GM12878 (cell line): ENCODE results near the gene RCAN1. TPM values are rescaled to one million over a fixed set of nuclear protein-coding genes. Genes with fewer than 3 reads are reported as not detected.

ENCODE experiments used
- ATF7 ChIP-seq: fragments of 450-650 bp; IDR thresholded peaks from 2 replicates; pipeline ENCODE4 v1.6.1; 2016; ENCODE audit warnings: low read depth, mild to moderate bottlenecking
- BCL11A ChIP-seq: IDR thresholded peaks from 2 replicates; pipeline ENCODE4 v1.6.1; 2011; ENCODE audit warnings: low read depth, low read length
- BHLHE40 ChIP-seq, 2 experiments: fragments of 450-650 bp in 1 of 2; IDR thresholded peaks; 2 replicates each; pipeline ENCODE4 v1.6.1; 2011 to 2017; ENCODE audit warnings: low read depth in 2 of 2, borderline replicate concordance in 1 of 2, improper control_type of control experiment in 1 of 2, low read length in 1 of 2, mild to moderate bottlenecking in 1 of 2
- BRCA1 ChIP-seq: IDR thresholded peaks from 2 replicates; pipeline ENCODE4 v1.6.1; 2011; ENCODE audit warnings: low read depth, low read length, improper control_type of control experiment
- CREB1 ChIP-seq: IDR thresholded peaks from 2 replicates; pipeline ENCODE4 v1.6.1; 2012; ENCODE audit warnings: low read depth, mild to moderate bottlenecking, inconsistent platforms
- CREM ChIP-seq: IDR thresholded peaks from 2 replicates; pipeline ENCODE4 v1.6.1; 2014; ENCODE audit warnings: antibody characterized with exemption, low read depth
- EED ChIP-seq: sonication (generic); IDR thresholded peaks from 2 replicates; pipeline ENCODE4 v1.6.1; 2016; ENCODE audit warnings: antibody characterized with exemption, low read depth
- EP300 ChIP-seq, 2 experiments: fragments of 150-350 bp in 1 of 2; IDR thresholded peaks; 2 replicates each; pipeline ENCODE4 v1.6.1; 2011 to 2012; ENCODE audit warnings: low read depth in 2 of 2, low read length in 2 of 2, borderline replicate concordance in 1 of 2, improper control_type of control experiment in 1 of 2, inconsistent platforms in 1 of 2; ENCODE audit not compliant: control insufficient read depth in 1 of 2
- GABPA ChIP-seq: IDR thresholded peaks from 2 replicates; pipeline ENCODE4 v1.6.1; 2014; ENCODE audit warnings: antibody characterized with exemption, low read depth, mild to moderate bottlenecking, inconsistent platforms
- IKZF2 ChIP-seq, 2 experiments: fragments of 450-650 bp; IDR thresholded peaks; 2 replicates each; pipeline ENCODE4 v1.6.1; 2017; ENCODE audit warnings: mild to moderate bottlenecking in 2 of 2, moderate library complexity in 2 of 2
- IRF4 ChIP-seq: IDR thresholded peaks from 2 replicates; pipeline ENCODE4 v1.6.1; 2011; ENCODE audit warnings: low read depth, low read length
- JUNB ChIP-seq: IDR thresholded peaks from 2 replicates; pipeline ENCODE4 v1.6.1; 2016; ENCODE audit warnings: antibody characterized with exemption, mild to moderate bottlenecking
- MEF2A ChIP-seq: IDR thresholded peaks from 2 replicates; pipeline ENCODE4 v1.6.1; 2011; ENCODE audit warnings: low read depth, mild to moderate bottlenecking, low read length, moderate library complexity; ENCODE audit not compliant: insufficient read depth
- MYC ChIP-seq: IDR thresholded peaks from 2 replicates; pipeline ENCODE4 v1.6.1; 2011; ENCODE audit warnings: mild to moderate bottlenecking, low read length, moderate library complexity, inconsistent platforms; ENCODE audit not compliant: insufficient read depth, insufficient replicate concordance, insufficient read length, severe bottlenecking
- NBN ChIP-seq: fragments of 450-650 bp; IDR thresholded peaks from 2 replicates; pipeline ENCODE4 v1.6.1; 2016
- NFIC ChIP-seq: IDR thresholded peaks from 2 replicates; pipeline ENCODE4 v1.6.1; 2012; ENCODE audit warnings: low read depth, mild to moderate bottlenecking, inconsistent platforms, low read length, moderate library complexity
- NFYA ChIP-seq: IDR thresholded peaks from 2 replicates; pipeline ENCODE4 v1.6.1; 2011; ENCODE audit warnings: low read depth, mild to moderate bottlenecking, low read length, improper control_type of control experiment, borderline replicate concordance
- NR2C1 ChIP-seq: fragments of 450-650 bp; IDR thresholded peaks from 2 replicates; pipeline ENCODE4 v1.6.1; 2017; ENCODE audit warnings: antibody characterized with exemption, mild to moderate bottlenecking, moderate library complexity
- NR2C2 ChIP-seq: IDR thresholded peaks from 2 replicates; pipeline ENCODE4 v1.6.1; 2011; ENCODE audit warnings: borderline replicate concordance, low read depth; ENCODE audit not compliant: control insufficient read depth, insufficient read length
- NR2F1 ChIP-seq: fragments of 450-650 bp; conservative IDR thresholded peaks from 2 replicates; pipeline ENCODE4 v1.6.1; 2017; ENCODE audit warnings: mild to moderate bottlenecking
- PKNOX1 ChIP-seq: fragments of 450-650 bp; IDR thresholded peaks from 2 replicates; pipeline ENCODE4 v1.6.1; 2016; ENCODE audit warnings: mild to moderate bottlenecking
- RBBP5 ChIP-seq: fragments of 200-600 bp; sonication (generic); conservative IDR thresholded peaks from 2 replicates; pipeline ENCODE4 v1.6.1; 2016
- RUNX3 ChIP-seq: IDR thresholded peaks from 2 replicates; pipeline ENCODE4 v1.6.1; 2012; ENCODE audit warnings: low read length, inconsistent platforms
- SKIL ChIP-seq: fragments of 450-650 bp; IDR thresholded peaks from 2 replicates; pipeline ENCODE4 v1.6.1; 2017; ENCODE audit warnings: mild to moderate bottlenecking, low read depth, inconsistent platforms; ENCODE audit not compliant: poor library complexity, severe bottlenecking
- SREBF1 ChIP-seq: IDR thresholded peaks from 2 replicates; pipeline ENCODE4 v1.6.1; 2012; ENCODE audit warnings: mild to moderate bottlenecking, low read length
- ZBED1 ChIP-seq: IDR thresholded peaks from 2 replicates; pipeline ENCODE4 v1.6.1; 2016; ENCODE audit warnings: borderline replicate concordance
- ZNF24 ChIP-seq: fragments of 450-650 bp; IDR thresholded peaks from 2 replicates; pipeline ENCODE4 v1.6.1; 2017; ENCODE audit warnings: antibody characterized with exemption, mild to moderate bottlenecking
- polyA plus RNA-seq, 11 experiments: library from polyadenylated mRNA; depleted of rRNA in 4 of 11; unstranded in 6 of 11; stranded (reverse) in 5 of 11; fragments of >200 nt; fragmentation: Nextera tagmentation in 4 of 11; fragmentation: Illumina TruSeq in 1 of 11; extraction: Ambion mirVana in 4 of 11; extraction: Trizol in 1 of 11; gene quantifications; 1 replicate in 1 of 11; 2 replicates in 10 of 11; pipeline versions ENCODE4 v1.2.1 to v1.2.3, GENCODE V29; 2011 to 2016; ENCODE audit warnings: inconsistent platforms in 2 of 11, missing spikeins in 2 of 11, low read depth in 1 of 11
- total RNA-seq, 4 experiments: library from RNA; depleted of rRNA in 3 of 4; stranded (reverse); fragments of >200 nt in 3 of 4; fragmentation: Illumina TruSeq in 1 of 4; extraction: Trizol in 1 of 4; gene quantifications; 2 replicates each; pipeline versions ENCODE4 v1.2.1 to v1.2.3, GENCODE V29; 2013 to 2021
- TF ChIP-seq, protein P1 (sequence below): fragments of 450-650 bp; IDR thresholded peaks from 2 replicates; pipeline ENCODE4 v1.6.1; 2017; ENCODE audit warnings: borderline replicate concordance

Gene RCAN1
- total and polyA plus RNA-seq, 10 of the 15 experiments (the other 5 are each of a cell fraction or from before 2014, with no cell fraction given): 2.8 to 12.9 (median 10.5) TPM

GRCh38 chr21:34583926-34584563, 30.9 kb downstream of the RCAN1 start (continued):
- TF ChIP-seq ZBED1: peak; percentile 79; the same call in 1 of the 2 replicates
- TF ChIP-seq SREBF1: no peak
- no peak for TF ChIP-seq BRCA1
- TF ChIP-seq RBBP5: no peak
- no peak for TF ChIP-seq NR2C1
- TF ChIP-seq PKNOX1: no peak
- peak; percentile 98 for TF ChIP-seq NFIC
- TF ChIP-seq, protein P1, sequence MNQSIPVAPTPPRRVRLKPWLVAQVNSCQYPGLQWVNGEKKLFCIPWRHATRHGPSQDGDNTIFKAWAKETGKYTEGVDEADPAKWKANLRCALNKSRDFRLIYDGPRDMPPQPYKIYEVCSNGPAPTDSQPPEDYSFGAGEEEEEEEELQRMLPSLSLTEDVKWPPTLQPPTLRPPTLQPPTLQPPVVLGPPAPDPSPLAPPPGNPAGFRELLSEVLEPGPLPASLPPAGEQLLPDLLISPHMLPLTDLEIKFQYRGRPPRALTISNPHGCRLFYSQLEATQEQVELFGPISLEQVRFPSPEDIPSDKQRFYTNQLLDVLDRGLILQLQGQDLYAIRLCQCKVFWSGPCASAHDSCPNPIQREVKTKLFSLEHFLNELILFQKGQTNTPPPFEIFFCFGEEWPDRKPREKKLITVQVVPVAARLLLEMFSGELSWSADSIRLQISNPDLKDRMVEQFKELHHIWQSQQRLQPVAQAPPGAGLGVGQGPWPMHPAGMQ: no peak
- TF ChIP-seq SKIL: no peak
- peak in 1 of 2 experiments; percentile 30; a peak in 1 of 4 replicates for TF ChIP-seq IKZF2 (IDR thresholded peaks at IDR 0.05)
- no peak for TF ChIP-seq NBN
- no peak for TF ChIP-seq NFYA
- TF ChIP-seq NR2F1: no peak
- TF ChIP-seq RUNX3: peak; percentile 99
- TF ChIP-seq MYC: no peak
- peak; percentile 80; the same call in 1 of the 2 replicates for TF ChIP-seq IRF4
- TF ChIP-seq MEF2A: peak; percentile 96
- TF ChIP-seq GABPA: peak; percentile 68
- TF ChIP-seq CREM: peak; percentile 81
- TF ChIP-seq JUNB: peak; percentile 97
- no peak for TF ChIP-seq BHLHE40 (IDR thresholded peaks at IDR 0.05; ENCODE audit: borderline replicate concordance in 1 of 2, low read depth in 2 of 2, low read length in 1 of 2)
- TF ChIP-seq EED: peak; percentile 41
- TF ChIP-seq NR2C2: no peak
- TF ChIP-seq EP300 (IDR thresholded peaks at IDR 0.05; ENCODE audit: borderline replicate concordance in 1 of 2, control insufficient read depth in 1 of 2, low read depth in 2 of 2, low read length in 2 of 2): no peak
- TF ChIP-seq ATF7: no peak
- no peak for TF ChIP-seq ZNF24
- TF ChIP-seq BCL11A: peak; percentile 56; the same call in 1 of the 2 replicates
- TF ChIP-seq CREB1: peak; percentile 42; the same call in 1 of the 2 replicates
- TF ChIP-seq, all 136 proteins: peak for 17
